ENCODE results near the gene DPEP1. TPM values are rescaled to one million over a fixed set of nuclear protein-coding genes. Genes with fewer than 3 reads are reported as not detected.

Gene DPEP1
- total RNA-seq, 1 experiment from 2014 or later, result 1.1 TPM

- TF ChIP-seq CTCF (IDR thresholded peaks at IDR 0.05 in 2 of 3, conservative IDR thresholded peaks at IDR 0.05 in 1 of 3; ENCODE audit: borderline replicate concordance in 1 of 3, insufficient read depth in 1 of 3, low read depth in 2 of 3, low read length in 2 of 3) (peak in 2 of 3 experiments; percentile 92 to 99; a peak in 4 of 6 replicates), EGR1 (IDR thresholded peaks at IDR 0.05; ENCODE audit: low read depth) (no peak), EZH2 (IDR thresholded peaks at IDR 0.05) (no peak), YY1 (IDR thresholded peaks at IDR 0.05; ENCODE audit: extremely low read depth, insufficient replicate concordance, low read depth, low read length) (peak; percentile 58), ELF1 (IDR thresholded peaks at IDR 0.05; ENCODE audit: borderline replicate concordance, low read depth) (no peak), RAD21 (IDR thresholded peaks at IDR 0.05; ENCODE audit: low read depth) (no peak), ZBTB33 (IDR thresholded peaks at IDR 0.05; ENCODE audit: extremely low read depth, insufficient replicate concordance, low read length) (no peak), TCF7L2 (IDR thresholded peaks at IDR 0.05; ENCODE audit: borderline replicate concordance, extremely low read depth, insufficient read depth, insufficient read length) (peak; percentile 27), CBX3 (IDR thresholded peaks at IDR 0.05; ENCODE audit: low read depth) (no peak), SRF (IDR thresholded peaks at IDR 0.05; ENCODE audit: low read depth) (no peak), ZFX (IDR thresholded peaks at IDR 0.05) (peak; percentile 67; the same call in 1 of the 2 replicates), ATF3 (IDR thresholded peaks at IDR 0.05) (no peak), SP1 (IDR thresholded peaks at IDR 0.05; ENCODE audit: low read depth) (no peak)
These were observed 47.7 kb upstream of the DPEP1 start (continued) for GRCh38 chr16:89565506-89566372.
